ENCODE measurements around the gene REL. TPM values are rescaled to one million over a fixed set of nuclear protein-coding genes. Genes with fewer than 3 reads are reported as not detected.
"Not testable (repeated sequence)": the region's sequence is repeated elsewhere in the genome, so short reads cannot be mapped to it uniquely, and the experiment has no call there.

The REL gene
- total RNA-seq, 1 donor from 2014 or later: 29.1 TPM

DNA sequence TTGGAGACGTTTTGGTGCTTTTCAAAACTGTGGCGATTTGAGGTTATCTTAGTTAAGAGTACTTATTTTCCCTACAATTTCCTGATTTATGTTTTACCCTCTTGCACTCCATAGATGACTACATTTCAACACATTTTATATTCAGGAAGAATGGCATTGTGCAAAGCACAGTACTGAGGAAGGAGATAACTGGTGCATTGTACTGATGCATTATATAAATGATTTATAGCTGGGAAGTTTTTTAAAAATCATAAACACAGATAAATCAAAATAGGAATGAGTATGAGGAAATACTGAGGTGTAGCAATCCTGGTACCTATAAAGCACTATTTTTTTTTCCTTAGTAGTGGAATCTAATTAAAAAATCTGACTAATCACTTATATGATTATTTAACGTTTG lies 5.6 kb downstream of the REL start:
- peak; percentile 43 for ATAC-seq
- DNase-seq: no peak
- intact Hi-C loops (cut with DNase I): no loop called here
- Histone ChIP-seq H3K9me3 (no peaks in the 10 kb centered on the region), H3K27me3 (no peaks in the 10 kb centered on the region), H3K27ac (no peak overlapping the region), H3K4me1 (peaks cover 37% of the 10 kb centered on the region), H3K36me3 (peaks cover 5% of the 10 kb centered on the region), H3K4me3 (no peak overlapping the region)
- TF ChIP-seq, protein P1, sequence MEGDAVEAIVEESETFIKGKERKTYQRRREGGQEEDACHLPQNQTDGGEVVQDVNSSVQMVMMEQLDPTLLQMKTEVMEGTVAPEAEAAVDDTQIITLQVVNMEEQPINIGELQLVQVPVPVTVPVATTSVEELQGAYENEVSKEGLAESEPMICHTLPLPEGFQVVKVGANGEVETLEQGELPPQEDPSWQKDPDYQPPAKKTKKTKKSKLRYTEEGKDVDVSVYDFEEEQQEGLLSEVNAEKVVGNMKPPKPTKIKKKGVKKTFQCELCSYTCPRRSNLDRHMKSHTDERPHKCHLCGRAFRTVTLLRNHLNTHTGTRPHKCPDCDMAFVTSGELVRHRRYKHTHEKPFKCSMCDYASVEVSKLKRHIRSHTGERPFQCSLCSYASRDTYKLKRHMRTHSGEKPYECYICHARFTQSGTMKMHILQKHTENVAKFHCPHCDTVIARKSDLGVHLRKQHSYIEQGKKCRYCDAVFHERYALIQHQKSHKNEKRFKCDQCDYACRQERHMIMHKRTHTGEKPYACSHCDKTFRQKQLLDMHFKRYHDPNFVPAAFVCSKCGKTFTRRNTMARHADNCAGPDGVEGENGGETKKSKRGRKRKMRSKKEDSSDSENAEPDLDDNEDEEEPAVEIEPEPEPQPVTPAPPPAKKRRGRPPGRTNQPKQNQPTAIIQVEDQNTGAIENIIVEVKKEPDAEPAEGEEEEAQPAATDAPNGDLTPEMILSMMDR (IDR thresholded peaks at IDR 0.05): no peak

DNA sequence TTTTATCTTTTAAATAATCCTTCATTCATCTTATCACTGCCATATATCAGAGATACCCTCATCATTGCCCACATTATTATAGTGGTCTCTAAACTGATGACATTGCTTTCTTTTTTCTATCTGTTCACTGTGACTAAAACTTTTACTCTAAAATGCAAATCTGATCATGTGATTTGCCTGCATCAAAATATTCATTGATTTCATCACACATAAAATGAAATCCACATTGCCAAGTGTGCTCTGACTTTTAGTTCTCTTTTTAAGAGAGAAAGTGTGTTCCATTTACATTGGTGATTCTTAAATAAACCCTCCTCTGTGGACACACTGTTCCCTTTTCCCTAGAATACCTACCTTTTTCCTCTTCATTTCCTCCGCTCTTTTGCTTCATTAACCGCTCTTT lies 7.5 kb downstream of the REL start:
- TF ChIP-seq, protein P1 (IDR thresholded peaks at IDR 0.05): no peak
- ATAC-seq (no peak), DNase-seq (no peak)
- Histone ChIP-seq H3K4me3 (no peak overlapping the region), H3K36me3 (peaks cover 21% of the 10 kb centered on the region), H3K9me3 (no peaks in the 10 kb centered on the region), H3K4me1 (peaks cover 37% of the 10 kb centered on the region), H3K27ac (no peak overlapping the region), H3K27me3 (no peaks in the 10 kb centered on the region)
- intact Hi-C loops (cut with DNase I): no loop called here

DNA sequence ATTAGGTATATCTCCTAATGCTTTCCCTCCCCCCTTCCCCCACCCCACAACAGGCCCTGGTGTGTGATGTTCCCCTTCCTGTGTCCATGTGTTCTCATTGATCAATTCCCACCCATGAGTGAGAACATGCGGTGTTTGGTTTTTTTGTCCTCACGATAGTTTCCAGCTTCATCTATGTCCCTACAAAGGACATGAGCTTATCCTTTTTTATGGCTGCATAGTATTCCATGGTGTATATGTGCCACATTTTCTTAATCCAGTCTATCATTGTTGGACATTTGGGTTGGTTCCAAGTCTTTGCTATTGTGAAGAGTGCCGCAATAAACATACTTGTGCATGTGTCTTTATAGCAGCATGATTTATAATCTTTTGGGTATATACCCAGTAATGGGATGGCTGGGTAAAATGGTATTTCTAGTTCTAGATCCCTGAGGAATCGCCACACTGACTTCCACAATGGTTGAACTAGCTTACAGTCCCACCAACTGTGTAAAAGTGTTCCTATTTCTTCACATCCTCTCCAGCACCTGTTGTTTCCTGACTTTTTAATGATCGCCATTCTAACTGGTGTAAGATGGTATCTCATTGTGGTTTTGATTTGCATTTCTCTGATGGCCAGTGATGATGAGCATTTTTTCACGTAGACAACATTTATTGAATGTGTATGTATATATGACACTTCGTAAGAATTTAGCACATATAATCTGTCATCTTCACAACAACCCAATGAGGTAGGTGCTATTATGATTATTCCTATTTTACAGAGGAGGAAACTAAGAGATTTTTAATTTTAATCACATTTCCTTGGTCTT lies 8.4 kb downstream of the REL start:
- peaks cover 31% of the 10 kb centered on the region for H3K36me3 ChIP-seq
- H3K27me3 ChIP-seq; DNase-seq; ATAC-seq; H3K9me3 ChIP-seq; H3K4me3 ChIP-seq; intact Hi-C loops (cut with DNase I); H3K27ac ChIP-seq: not testable (repeated sequence)
- peaks cover 28% of the 10 kb centered on the region for H3K4me1 ChIP-seq

DNA sequence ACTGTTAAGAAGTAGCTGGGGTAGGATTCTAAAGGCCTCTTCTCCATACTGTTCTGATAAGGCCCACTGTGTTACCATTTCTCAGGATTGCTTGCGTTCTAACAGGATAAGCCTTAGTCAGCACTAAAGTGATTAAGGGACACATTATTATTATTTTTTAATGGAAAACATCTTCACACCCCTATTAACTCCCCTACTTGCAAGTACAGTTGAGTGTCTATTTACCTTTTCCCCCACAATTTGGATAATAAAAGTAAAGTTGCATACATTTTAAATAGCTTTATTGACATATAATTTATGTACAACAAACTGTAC lies 9.0 kb downstream of the REL start:
- TF ChIP-seq, protein P1 (IDR thresholded peaks at IDR 0.05): no peak
- Histone ChIP-seq H3K27me3 (no peaks in the 10 kb centered on the region), H3K4me3 (no peak overlapping the region), H3K9me3 (no peaks in the 10 kb centered on the region), H3K4me1 (peaks cover 24% of the 10 kb centered on the region), H3K36me3 (peaks cover 36% of the 10 kb centered on the region), H3K27ac (no peak overlapping the region)
- DNase-seq (no peak), ATAC-seq (no peak)
- intact Hi-C loops (cut with DNase I): no loop called here

DNA sequence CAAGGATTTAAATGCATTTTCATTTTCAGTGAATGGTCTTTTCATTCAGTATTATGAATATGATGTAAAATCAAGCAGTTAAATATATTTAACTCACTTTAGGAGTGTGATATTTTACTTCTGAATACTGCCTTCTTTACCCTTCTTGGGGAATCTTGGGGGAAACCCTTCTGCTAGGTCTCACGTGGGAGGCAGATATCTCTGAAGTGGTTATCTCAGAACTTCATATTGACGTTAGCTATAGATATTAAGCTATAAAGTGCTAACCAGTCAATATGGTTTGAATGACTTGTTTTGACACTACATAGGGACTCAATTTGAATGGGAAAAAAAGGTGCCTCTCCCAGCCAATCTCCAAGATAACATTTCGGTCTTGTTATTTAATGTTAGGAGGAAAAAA lies 9.8 kb downstream of the REL start:
- intact Hi-C loops (cut with DNase I): no loop called here
- no peak overlapping the region for H3K4me3 ChIP-seq

DNA sequence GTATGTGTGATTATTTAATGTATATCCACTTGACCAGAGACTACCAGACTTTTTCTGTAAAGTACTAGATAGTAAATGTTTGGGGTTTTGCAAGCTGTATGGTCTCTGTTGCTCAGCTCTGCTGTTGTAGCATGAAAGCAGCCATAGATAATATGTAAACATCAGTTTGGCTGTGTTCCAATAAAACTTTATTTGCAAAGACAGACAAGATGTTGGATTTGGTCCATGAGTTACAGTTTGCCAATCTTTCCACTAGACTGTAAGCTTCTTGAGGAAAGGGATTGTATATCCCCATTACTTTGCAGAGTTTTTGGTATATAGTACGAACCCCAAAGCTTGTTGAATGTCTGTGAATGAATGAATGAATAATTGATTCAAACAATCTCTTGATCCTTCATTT lies 17.2 kb downstream of the REL start:
- Histone ChIP-seq H3K4me1 (no peaks in the 10 kb centered on the region), H3K9me3 (no peaks in the 10 kb centered on the region), H3K36me3 (peaks cover 97% of the 10 kb centered on the region), H3K4me3 (no peak overlapping the region), H3K27ac (no peak overlapping the region), H3K27me3 (no peaks in the 10 kb centered on the region)
- intact Hi-C loops (cut with DNase I): no loop called here
- TF ChIP-seq, protein P1 (IDR thresholded peaks at IDR 0.05): no peak
- ATAC-seq (no peak), DNase-seq (no peak)

More for the DNA sequence above, 9.8 kb downstream of the REL start:
- peaks cover 17% of the 10 kb centered on the region for H3K4me1 ChIP-seq
- H3K36me3 ChIP-seq: peaks cover 45% of the 10 kb centered on the region
- TF ChIP-seq, protein P1 (IDR thresholded peaks at IDR 0.05): no peak
- no peaks in the 10 kb centered on the region for H3K9me3 ChIP-seq
- no peak overlapping the region for H3K27ac ChIP-seq
- no peak for DNase-seq
- H3K27me3 ChIP-seq: no peaks in the 10 kb centered on the region
- no peak for ATAC-seq
